ENCODE data around the gene RPL38.

The RPL38 gene

GRCh38 chr17:74203439-74204240, at the start of gene RPL38:
Gene RPL38, plus strand, starts transcription at chr17:74203678. Its CDS starts 278 bp downstream, at chr17:74203956.
- peak; percentile 97 for DNase-seq

GRCh38 chr17:74153821-74154430, 49.6 kb upstream of the RPL38 start:
- no peak for DNase-seq

- DNase-seq = no peak
Observed at GRCh38 chr17:74156878-74157277, 46.6 kb upstream of the RPL38 start.

GRCh38 chr17:74157366-74157765, 46.1 kb upstream of the RPL38 start:
- no peak for DNase-seq

- DNase-seq = no peak
Observed at GRCh38 chr17:74158761-74159160, 44.7 kb upstream of the RPL38 start.

GRCh38 chr17:74159226-74159840, 44.1 kb upstream of the RPL38 start:
- DNase-seq = no peak

GRCh38 chr17:74160656-74161502, 42.6 kb upstream of the RPL38 start:
- DNase-seq = no peak

GRCh38 chr17:74161503-74161875, 42.0 kb upstream of the RPL38 start:
- DNase-seq = no peak

GRCh38 chr17:74163271-74163821, 40.1 kb upstream of the RPL38 start:
- DNase-seq = peak; percentile 10

GRCh38 chr17:74163836-74164235, 39.6 kb upstream of the RPL38 start:
- no peak for DNase-seq

- no peak for DNase-seq
Observed at GRCh38 chr17:74164446-74165045, 38.9 kb upstream of the RPL38 start.

- DNase-seq = no peak
Observed at GRCh38 chr17:74165797-74166365, 37.6 kb upstream of the RPL38 start.

GRCh38 chr17:74170924-74171323, 32.6 kb upstream of the RPL38 start:
- no peak for DNase-seq

- no peak for DNase-seq
Observed at GRCh38 chr17:74172700-74173099, 30.8 kb upstream of the RPL38 start.

GRCh38 chr17:74176546-74177001, 26.9 kb upstream of the RPL38 start:
- DNase-seq = peak; percentile 45

GRCh38 chr17:74177018-74177450, 26.4 kb upstream of the RPL38 start:
- DNase-seq = no peak

- no peak for DNase-seq
Observed at GRCh38 chr17:74179576-74179975, 23.9 kb upstream of the RPL38 start.

GRCh38 chr17:74180336-74180735, 23.1 kb upstream of the RPL38 start:
- no peak for DNase-seq

GRCh38 chr17:74181341-74181740, 22.1 kb upstream of the RPL38 start:
- no peak for DNase-seq

GRCh38 chr17:74182041-74182723, 21.3 kb upstream of the RPL38 start:
- DNase-seq = no peak

GRCh38 chr17:74183411-74183810, 20.1 kb upstream of the RPL38 start:
- DNase-seq = no peak

All from inflammatory macrophage treated with lipopolysaccharide for 4 hours (primary cell).